IPS-NIHi7 (cell line): ENCODE results near the gene FOXN4.

Experiments used
- DNase-seq: peaks from one replicate; pipeline ENCODE4 v3.0.0; 2012; ENCODE audit warnings: mixed read lengths; ENCODE audit errors: extremely low spot score

FOXN4 gene

DNA sequence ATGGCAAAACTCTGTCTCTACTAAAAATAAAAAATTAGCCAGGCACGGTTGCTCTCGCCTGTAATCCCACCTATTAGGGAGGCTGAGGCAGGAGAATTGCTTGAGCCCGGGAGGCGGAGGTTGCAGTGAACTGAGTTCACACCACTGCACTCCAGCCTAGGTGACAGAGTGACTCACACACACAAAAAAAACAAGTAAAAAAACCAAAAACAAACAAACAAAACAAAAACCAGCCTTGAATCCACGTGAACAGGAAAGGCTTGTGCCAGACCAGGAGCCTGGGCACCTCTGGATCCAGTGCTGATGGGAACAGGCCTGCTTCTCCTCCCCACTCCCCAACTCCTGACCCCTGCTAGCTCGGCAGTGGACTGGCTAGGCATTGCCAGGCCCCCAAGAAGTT lies 3.5 kb downstream of the FOXN4 start:
- no peak for DNase-seq

GRCh38 chr12:109304485-109304884 lies 4.6 kb downstream of the FOXN4 start:
- no peak for DNase-seq

- DNase-seq, result no peak
Measured at GRCh38 chr12:109302770-109303169, 6.3 kb downstream of the FOXN4 start.

DNA sequence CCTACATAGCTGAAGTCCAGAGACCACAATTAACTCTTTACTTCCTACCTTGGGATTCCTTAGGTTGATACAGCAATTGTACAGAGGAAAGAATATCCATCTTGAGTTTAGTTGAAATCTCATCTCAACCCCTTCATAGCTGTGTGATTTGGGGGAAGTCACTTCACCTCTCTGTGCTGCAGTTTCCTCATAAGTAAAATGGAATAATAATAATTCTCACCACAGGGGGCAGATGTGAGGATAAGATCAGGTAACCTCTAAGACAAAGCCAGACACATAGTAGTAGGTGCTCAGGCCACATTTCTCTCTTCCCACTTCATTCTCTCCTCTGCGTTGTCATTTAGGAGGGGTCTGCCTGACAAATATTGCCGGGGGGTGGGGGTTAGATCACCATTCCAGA lies 6.7 kb downstream of the FOXN4 start:
- DNase-seq, result no peak

- no peak for DNase-seq
Measured at GRCh38 chr12:109301643-109302168, 7.4 kb downstream of the FOXN4 start.

- no peak for DNase-seq
Measured at GRCh38 chr12:109299849-109300248, 9.2 kb downstream of the FOXN4 start.

- no peak for DNase-seq
Measured at GRCh38 chr12:109296431-109296830, 12.7 kb downstream of the FOXN4 start.

- no peak for DNase-seq
Measured at GRCh38 chr12:109295764-109296425, 13.2 kb downstream of the FOXN4 start.

- no peak for DNase-seq
Measured at GRCh38 chr12:109294286-109294796, 14.7 kb downstream of the FOXN4 start.

DNA sequence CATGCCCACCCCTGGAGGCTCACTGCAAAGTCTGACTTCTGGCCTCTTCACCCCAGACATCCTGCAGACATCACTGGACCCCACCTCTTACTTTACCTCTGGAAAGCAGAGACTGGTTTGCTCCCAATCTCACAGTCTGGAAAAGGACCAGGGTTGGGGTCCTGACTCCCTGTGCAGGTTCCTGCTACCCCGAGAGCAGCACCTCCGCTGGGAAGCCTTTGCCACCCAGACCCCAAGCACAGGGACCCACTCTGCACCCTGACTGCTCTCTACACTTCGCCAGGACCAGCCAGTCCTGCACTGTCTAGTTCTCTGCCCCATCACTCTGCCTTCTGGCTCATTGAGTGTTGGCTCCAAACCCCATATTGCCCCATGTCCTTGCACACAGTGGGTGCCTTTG lies 16.0 kb downstream of the FOXN4 start:
- DNase-seq, result no peak

- no peak for DNase-seq
Measured at GRCh38 chr12:109292342-109292711, 16.8 kb downstream of the FOXN4 start.

DNA sequence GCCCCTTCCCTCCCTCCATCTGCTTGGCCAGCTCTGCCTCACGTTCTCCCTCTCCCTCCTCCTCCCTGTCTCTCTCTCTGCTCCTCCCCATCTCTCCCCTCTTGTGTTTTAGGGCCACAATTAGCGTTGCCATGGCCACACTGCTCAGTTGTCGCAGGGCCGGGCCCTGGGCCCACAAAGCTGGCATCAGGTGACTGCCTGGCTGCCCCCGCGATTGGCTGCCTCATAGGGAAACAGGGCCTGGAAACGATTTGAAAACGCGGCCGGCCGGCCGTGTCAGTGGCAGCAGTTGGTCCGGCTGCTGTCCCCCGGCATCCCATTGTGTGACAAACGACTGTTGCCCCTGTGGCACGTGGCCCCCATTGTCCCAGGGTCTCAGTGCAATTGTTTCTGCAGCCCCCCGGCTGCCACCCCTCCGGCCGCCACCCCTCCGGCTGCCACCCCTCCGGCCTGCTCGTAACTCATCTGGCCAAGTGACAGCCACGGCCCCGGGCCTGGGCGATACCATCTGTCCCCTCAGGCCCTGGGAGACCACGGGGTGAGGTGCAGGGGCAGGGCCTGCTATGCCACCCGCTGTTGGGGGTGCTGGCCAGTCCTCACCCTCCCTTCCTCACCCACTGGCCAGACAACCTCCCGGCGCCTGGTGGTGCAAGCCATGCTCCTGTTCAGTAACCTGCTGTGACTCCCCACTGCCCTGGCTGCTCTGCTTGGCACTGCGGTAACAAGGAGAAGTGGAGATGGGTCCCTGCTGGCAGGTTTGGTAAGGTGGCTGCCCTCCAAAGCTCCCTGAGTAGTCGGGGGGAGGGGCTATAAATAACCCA lies 17.4 kb downstream of the FOXN4 start:
- peak; percentile 84 for DNase-seq

- no peak for DNase-seq
Measured at GRCh38 chr12:109291117-109291516, 18.0 kb downstream of the FOXN4 start.

DNA sequence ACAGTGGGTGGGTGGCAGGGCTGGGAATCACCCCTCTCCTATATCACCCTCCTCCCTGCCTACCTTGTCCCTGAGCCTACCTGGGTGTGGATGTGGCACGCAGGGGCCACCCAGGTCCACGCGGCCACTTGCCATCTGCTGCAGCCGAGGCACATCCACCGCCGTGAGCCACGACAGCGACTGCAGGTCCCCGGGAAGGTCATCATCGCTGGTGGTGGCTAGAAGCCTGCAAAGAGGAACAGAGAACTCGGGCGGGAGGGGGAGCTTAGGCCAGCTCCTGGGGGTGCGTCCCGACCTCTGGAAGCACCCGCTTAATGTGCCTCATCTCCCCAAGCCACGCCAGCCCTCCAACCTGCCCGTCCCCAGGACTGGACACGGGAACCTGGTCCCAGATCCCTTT lies 19.0 kb downstream of the FOXN4 start:
- no peak for DNase-seq

GRCh38 chr12:109289551-109289950 lies 19.5 kb downstream of the FOXN4 start:
- DNase-seq, result no peak

DNA sequence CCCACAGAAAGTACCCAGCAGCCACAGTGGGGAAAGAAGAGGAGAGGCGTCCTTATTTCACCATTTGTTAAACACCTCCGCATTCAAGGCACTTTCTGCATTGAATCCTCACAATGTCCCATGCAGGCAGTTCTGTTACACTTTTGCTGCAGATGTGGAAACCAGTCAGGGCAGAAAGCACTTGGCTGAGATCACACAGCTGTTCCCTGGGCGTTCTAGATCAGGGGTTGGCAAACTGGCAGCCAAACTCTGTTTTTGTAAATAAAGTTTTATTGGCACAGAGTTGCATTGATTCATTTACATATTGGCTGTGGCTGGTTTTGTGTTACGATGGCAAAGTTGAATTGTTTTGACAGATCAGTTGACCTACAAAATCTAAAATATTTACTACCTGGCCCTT lies 20.1 kb downstream of the FOXN4 start:
- no peak for DNase-seq

- peak; percentile 51 for DNase-seq
Measured at GRCh38 chr12:109288571-109288970, 20.5 kb downstream of the FOXN4 start.

- no peak for DNase-seq
Measured at GRCh38 chr12:109287811-109288469, 21.1 kb downstream of the FOXN4 start.

GRCh38 chr12:109287181-109287580 lies 21.9 kb downstream of the FOXN4 start:
- DNase-seq, result no peak

DNA sequence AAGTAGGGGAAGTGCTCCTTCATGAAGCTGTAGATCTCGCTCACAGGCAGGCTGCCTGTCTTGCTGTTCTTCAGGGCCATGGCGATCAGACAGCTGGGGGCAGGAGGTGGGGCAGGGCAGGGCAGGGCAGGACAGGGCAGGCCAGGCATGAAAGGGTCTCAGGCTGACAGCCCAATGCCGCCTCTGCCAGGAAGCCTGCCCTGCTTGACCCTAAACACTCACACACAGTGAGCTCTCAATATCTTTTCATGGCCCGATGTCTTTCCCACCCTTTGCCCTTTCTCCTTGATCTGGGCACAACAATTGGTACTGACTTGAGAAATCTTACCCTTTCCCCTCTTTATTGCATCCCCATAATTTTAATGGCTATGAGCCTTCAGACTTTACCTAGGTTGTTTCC lies 22.4 kb downstream of the FOXN4 start:
- no peak for DNase-seq

GRCh38 chr12:109286252-109286651 lies 22.8 kb downstream of the FOXN4 start:
- no peak for DNase-seq

GRCh38 chr12:109284392-109284791 lies 24.7 kb downstream of the FOXN4 start:
- DNase-seq, result no peak
